DMS79 (cell line): ENCODE data around the gene USP6NL.

ENCODE experiments used
- DNase-seq: peaks from one replicate; lab custom pipeline; 2025; lab: John Stamatoyannopoulos, UW

Gene USP6NL

DNA sequence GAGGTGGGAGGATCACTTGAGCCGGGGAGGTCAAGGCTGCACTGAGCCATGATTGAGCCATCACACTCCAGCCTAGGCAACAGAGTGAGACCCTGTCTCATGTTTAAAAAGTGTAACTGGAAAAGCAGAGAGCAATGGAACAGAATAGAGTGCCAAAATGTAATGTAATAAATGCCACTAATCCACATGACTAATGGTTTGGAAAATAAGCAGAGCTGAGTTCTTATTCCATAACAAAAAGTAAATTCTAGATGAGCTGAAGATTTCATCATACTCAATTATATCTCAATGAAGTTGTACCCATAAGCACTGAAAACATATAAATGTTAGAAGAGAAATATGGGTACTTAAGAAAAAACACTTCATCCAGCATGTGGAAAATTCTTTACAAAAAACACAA is 132.6 kb downstream of the USP6NL start:
- no peak for DNase-seq

DNA sequence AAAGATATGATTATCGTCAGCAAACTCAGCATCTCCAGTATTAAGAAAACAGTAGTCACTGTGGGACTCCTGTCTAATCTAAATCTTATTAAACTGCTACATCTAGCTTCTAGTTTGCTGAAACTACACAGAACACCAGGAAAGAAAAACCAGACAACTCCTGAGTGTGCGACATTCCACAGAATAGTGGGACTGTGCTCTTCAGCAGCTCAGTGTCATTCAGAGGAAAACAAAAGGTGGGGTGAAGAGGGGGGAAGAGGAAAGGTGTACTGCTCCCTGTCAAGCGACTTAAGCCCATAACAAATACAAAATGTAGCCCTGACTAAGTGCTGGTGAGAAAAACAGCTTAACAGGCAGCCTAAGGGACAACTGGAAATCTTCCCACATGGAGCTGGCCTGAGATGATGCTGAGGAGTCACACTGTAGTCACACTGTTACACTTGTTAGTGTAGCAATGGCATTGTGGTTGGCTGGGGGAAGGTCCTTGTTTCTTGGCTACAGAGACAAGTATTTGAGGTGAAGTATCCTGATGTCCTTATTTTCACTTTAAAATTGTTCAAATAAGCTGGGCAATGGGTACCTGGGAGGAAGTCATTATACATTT is 135.5 kb downstream of the USP6NL start:
- no peak for DNase-seq

DNA sequence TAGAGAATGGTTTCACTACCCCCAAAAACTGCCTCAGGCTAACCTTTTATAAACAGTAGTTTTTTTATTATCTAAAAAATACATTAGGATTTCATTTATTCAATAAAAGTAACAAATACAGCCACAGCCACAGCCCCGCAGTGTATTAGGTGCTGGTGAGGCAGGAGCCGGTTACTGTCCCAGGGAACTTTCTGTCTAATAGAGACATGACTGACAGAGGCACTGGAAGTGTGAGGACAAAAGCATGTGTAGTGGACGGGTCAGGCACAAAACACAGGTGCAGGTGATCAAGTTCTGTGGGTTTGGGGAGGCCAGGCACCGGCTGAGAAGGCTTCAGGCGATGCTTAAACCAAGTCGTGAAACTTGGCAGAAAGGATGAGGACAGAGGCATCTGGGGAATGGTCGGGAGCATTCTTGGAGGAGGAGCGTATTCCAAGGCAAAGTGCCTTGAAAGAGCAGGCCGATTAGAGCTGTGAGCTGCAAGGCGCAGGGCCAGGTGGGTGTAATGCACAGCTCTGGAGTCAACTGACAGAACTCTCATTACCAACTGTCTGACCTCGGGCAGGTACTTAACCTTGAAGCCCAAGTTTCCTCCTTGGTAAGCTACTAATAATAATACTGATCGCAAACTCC is 138.2 kb downstream of the USP6NL start:
- no peak for DNase-seq

DNA sequence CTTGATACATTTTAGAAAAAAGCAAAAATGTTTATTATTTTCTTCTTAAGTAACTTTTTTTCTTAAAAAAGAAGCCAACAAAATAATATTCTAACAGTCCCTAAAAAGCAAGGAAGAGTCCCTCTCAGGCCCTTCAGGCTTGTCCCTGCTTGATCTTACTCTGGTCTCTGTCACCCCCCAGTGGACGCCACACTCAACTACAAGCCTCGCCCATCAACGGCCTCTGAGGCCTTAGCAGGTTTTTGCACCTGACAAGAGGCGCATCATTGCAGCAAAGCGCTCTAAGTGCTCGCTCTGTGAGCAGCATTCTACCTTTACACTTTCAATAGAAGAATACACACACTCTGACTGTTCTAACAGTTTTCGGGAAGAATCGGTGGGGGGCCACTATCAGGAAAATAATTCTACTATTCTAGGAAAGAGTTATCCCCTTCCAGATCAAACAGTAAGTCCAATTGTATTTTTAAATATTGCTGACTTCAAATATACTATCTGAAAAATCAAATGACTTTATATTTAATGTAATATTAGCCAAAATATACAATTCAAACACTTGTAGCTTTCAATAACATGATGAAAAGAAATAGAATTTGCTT is 139.2 kb downstream of the USP6NL start:
- DNase-seq: peak; percentile 11

DNA sequence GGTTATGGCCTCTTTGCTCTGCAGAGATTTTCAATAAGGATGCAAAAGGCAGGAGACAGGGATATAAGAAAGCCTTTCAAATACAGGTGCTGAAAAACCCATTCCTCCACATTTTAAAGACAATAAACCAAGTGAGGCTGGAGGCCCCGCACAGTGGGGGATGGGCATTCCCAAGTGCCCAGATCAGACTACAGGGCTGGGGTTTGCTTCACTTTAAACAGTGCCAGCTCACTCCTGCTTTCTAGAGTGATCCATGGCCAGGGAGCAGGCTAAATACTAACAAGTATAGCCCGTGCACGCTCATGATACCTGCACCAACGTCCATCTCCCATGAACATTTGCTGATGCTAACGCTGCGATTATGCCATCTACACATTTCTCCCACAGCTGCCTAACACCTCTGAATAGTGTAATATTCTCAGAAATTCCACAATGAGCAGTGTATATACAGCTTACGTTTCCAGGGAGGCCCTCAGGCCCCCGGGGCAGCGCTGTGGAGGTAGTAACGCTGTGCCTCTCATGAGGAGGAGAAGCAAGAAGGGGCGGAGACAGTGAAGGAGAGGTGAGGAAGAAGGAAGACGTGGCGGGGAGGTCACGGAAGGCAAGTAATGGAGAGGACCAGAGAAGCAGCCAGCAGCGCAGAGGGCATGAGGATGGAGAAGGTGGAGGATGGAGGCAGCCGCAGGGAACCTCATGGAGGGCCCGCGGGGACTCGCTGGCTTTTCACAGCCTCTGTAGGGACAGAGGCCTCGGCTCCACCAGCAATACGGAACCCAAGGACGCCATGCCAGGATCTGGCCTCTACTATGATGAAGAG is 141.7 kb downstream of the USP6NL start:
- no peak for DNase-seq

DNA sequence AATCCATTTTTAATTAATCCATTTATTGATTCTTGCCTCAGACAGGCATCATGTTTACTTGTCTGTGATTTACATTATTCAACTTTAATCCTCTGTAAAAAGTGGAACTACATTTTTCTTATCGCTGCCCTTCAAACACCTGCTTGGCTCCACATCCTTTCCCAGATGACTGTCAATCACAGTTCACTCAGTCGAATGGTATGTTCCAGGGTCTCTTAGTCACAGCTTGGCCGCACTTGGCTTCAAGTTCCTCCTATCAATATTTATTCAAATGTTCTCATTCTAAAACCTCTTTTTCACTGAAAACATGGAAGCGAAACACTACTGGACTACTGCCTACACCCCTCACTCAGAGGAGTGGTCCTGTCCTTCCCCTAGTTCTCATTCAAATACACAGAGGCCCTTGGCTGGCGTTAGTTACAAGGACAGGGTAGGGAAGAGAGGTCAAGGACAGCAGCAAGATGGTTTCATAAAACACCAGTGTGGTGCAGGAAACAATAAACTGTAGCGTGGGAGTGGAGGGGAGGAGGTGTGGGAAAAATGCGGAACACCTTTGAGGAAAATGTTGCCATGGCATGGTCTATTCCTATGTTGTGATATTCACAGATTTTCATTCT is 143.2 kb downstream of the USP6NL start:
- DNase-seq: no peak

DNA sequence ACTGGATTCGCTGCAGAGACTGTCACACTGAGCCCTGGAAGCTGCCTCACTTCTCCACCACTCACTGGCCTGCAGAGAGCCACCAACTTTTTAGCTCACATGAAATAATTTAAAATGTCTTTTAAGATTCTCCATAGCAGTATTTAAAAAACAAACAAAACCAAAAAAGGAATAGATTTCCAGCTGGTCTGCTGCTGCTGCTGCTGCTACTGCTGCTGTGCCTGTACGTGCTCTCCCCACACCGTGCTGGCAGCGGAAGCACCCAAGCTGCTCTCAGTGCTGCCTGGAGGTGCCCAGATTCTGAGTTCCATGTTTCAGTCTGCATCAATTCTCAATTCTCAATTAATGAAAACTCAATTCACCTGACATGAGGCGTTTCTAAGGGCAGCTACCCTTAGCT is 146.0 kb downstream of the USP6NL start:
- DNase-seq: no peak

DNA sequence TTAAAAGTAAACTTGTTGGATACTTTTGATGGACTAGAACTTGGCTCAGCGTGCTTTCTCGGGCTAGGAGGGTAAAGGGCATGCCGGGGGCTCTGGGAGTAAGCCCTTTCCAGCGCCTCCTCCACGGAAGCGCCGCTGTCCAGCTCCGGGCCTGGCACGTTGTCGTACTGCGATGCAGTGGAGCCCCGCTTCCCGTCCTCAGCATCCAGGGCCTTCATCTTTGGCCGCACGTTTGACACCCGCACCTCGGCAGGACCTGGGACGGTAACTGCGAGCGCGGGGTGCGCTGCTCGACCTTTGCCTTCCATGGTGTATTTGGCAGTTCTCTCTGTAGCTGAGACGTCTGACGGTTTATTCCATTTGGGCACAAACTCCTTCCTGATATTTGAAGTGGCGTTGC is 148.3 kb downstream of the USP6NL start:
- no peak for DNase-seq

DNA sequence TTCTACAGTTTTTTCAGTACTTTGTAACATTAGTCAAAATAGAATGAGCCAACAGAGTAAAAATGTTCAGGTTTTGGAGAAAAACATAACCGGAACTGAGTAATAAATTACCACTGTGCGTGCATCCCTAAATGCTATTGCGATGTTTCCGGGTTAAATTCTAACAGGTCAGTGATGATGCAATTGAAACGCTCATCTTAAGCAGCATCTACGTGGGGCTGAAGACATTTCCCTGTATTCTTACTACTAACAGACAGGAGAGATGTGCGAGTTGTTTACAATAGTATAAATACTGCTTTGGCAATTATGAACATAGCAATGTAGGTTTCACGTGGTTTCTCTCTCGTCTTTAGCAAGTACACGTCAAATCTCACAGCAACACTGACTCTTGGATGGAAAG is 149.4 kb downstream of the USP6NL start:
- DNase-seq: no peak

DNA sequence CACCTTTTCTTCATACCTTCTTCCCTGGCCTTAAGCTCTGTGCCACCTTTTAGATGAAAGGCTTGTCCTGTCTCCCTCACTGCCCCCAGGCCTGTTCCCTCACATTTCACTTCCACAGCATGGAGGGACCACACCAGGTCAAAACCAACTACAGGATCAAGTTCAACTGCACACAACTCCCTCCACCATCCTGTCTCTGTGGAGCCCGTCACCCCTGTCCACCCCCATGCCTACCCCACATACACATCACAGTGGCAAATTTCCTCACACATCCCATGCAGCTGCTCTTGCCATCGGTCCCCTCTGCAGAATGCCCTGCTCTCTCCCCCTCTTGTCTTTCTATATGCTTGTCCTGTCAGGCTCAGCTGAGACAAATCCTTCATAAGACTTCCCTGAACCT is 154.1 kb downstream of the USP6NL start:
- DNase-seq: no peak

DNA sequence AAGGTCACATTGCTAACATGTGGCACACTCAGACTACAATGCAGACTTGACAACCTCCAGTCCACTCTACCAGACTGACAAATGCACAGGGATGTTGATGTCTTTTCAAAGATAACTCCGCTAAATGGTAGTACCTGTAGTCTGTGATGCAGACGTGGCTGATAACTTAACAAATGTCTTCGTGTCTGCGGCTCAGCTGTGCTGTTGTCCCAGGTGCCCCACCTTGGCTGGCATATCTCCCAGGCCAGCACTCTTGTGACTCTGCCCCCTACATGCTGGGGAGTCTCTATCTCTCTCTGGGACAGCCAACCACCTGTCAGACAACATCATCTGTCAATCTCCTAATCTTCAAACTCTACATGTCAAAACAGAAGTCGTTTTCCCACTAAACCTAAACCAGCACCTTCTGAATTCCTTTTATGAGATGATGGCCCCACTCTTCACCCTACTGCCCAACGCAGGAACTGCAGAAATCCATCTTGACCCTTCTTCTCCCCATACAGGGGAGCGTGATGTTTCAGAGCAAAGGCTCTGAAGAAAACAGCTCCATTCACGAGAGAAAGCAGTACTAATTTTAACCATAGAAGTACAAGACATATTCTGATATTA is 156.4 kb downstream of the USP6NL start:
- DNase-seq: no peak

DNA sequence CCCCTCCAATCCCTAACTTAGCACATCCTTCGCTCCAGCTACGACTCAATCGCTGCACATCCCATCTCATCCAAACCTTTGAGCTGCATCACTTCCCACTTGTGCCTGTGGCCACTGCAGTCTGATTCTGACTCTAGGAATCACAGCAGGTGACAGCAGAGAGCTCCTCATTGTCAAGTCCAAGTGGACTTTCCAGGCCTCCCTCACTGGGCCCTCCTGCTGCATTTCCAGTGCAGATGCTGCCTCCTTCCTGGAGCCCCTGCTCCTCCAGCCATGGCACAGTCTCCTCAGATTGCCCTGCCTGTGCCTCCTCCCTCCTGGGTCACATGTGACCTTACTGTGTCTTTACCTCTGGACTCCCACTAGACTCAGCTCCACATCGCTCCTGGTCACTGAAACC is 157.3 kb downstream of the USP6NL start:
- DNase-seq: no peak

DNA sequence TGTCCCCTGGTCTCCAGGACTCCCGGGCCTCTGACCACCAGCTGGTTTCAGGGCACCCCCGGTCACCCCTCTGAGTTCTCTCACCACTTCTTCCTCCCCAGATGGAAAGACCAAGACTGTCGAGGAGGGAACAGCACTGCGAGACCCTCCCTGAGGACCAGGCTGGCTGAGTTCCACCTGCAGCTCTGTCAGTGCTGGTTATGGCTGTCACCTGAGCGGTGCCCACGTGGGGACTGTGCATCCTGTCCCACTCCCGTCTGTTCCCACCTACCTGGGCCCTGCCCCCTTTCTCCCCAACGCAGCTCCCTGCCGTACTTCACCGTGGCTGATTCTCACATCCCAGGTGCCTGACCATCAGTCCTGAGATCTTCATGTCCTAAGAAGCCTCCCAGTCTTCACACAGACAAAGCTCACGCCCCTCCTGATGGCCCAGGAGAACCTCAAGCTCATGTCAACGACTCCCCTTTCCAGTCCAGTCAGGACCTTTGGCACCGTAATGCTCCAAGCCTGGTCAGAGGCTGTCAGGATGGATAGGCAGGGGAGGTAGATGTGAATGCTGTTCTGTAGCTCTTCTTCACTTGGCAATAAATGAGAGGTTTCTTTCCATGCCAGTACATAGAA is 159.7 kb downstream of the USP6NL start:
- no peak for DNase-seq

DNA sequence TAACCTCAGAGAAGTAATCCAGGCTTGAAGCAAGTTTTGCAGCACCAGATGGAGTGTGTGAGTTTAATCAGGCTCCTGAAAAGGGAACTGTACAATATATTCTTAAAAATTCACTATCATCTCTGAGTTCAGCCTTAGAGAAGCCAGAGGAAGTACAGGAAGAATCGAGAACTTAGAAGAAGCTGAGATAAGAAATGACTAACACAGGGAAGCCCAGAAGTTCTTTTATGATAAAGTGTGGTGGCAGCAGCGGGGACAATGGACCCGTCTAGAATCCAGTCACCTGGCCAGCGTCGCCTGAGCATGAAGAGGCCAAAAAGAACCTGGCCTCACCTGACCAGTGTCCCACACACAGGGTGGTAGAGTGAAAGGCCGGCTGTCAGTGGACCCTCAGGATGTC is 161.0 kb downstream of the USP6NL start:
- no peak for DNase-seq

DNA sequence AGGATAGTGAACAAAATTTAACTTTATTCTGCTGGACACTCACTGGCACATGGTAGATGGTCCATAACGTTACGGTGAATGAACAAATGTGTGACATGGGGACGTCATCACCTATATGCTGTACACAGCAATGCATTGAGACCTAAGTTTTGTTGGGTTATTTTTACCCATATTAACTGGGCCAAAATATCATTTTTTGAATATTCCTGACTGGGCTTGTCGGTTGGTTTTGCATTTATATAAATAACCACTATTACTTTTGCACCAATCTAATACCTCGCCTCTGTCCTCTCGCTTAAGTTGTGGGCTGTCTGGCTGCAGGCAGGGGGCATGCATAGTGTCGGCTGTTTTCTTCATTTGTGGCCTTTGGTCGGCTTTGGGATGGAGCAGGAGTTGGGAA is 161.7 kb downstream of the USP6NL start:
- no peak for DNase-seq

DNA sequence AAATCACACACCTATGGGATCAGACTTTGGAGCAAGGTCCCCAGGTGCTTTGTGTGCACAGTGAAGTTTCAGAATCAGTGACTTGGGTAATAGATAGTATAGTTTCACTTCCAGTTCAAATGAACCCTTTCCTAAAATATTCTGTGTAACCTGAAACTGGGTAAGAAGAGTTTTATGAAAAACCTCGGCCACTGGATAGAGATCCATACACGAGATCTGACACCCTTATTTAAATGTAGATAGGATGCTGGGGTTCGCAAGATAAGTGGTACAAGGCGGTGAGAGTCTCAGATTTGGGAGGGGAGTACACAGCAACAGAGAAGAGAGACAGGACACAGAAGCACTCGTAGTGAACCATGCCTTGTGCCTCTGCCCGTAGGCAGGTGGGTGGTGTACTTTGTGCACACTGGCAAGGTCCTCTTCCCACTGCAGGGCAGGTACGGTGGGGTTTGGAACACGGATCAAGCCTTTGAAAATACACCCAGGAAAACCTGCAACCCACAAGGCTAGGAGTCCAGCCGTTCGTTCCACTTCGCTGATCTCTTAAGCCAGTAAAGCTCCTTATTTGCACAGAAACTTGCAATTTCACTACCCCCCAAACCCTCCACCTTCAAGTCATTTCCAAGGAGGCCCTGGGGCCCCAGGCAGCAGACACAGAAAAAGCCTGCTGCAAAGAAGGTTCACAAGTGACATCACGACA is 162.8 kb downstream of the USP6NL start:
- no peak for DNase-seq

DNA sequence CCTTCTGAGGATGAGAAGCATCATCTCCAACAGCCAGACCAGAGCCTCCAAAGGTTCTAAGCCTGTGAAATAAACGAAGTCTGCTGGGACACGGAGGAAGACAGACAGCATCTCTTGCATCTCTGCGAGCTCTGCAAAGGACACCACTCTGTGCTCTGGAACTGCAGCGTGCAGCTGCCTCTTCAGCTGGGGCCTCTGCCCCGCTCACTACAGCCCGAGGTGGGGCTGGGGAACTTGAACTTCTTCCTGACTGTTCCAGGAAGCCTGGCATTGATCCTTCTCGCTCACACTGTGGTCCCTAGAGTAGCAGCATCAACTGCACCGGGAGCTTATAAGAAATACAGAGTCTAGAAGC is 163.3 kb downstream of the USP6NL start:
- DNase-seq: no peak

DNA sequence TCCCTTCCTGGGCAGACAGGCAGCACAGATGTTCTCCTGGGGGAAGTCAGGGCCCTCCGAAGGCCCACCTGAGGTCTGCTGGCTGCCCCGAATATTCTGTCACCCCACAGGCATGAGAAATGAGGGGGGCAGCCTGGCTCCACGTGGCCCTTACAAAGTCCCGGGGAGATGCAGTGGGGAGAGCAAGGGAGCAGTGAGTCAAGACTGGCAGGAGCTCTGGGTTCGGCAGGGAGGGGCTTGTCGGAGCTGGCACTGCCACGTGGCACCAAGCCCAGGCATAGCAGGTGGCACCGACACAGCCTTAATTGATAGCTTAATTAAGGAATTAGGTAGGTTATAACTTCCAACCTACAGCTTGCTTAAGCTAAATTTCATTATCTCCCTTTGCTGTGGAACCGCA is 163.9 kb downstream of the USP6NL start:
- no peak for DNase-seq

DNA sequence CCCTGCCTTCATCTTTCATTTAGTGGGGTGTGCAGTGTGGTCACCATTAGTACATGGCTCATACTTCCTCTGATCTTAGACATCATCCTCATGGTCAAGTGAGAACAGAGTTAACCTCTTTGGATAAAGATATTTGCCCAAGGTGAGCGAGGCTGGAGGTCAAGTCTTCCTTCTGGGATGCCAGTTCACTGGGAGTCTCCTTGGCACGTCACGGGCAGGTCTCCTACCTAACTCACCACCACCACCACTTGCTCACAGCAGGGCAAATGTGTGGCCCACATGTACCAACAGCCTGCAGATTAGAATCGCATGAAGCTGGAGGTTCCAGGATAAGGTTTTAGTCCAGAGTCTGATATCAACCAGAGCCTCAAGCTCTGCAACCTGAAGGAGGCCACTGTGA is 164.6 kb downstream of the USP6NL start:
- DNase-seq: no peak

DNA sequence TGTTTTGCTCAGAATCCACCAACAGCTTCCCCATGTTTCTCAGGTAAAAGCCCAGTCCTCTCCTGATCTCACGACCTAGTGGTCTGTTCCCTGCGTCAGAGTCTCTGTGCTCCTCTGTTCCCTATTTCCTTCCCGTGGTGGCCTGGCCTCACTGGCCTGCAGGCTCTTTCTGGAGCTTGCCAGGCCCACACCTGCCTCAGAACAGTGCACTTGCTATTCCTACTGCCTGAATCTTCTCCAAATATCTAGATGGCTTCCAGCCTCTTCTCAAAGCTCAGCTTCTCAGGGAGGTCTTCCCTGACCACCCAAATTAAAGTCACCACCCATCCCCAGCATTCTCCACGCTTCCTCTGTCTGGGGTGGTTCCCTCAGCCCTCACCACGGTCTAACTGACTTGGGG is 165.3 kb downstream of the USP6NL start:
- DNase-seq: no peak

DNA sequence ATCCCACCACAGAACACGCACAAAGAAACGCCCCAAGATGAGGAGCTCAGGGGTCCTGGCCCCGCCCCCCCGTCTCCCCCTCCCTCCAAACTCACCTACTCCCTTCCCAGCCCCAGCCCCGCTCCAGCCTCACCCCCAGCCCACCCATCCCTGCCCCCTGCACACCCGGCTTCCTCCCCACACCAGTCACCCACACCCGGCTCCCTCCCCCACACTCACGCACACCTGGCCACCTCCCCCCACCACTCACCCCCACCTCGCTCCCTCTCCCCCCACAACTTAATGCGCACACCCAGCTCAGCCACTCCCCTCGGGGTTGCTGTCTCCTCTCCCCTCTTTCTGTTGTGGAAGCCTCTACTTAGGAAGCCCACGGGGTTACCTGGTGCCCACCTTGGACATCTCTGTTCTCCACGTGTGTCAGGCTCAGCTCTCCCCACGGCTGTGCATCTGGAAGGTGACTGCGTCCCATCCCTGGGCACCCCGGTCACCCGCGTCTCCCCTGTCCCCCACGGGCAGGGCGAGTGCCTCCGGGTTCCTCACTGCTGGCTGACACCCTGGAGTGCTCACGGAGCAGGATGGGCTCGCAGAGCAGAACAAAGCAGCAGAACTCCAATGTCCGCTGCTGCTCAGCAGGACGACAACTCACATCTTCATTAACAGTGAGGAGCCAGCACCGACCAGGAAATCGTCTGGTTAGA is 166.8 kb downstream of the USP6NL start:
- no peak for DNase-seq
